ENCODE data around the gene CRYBG1. TPM values are rescaled to one million over a fixed set of nuclear protein-coding genes. Genes with fewer than 3 reads are reported as not detected.
"Not testable (repeated sequence)": the region's sequence is repeated elsewhere in the genome, so short reads cannot be mapped to it uniquely, and the experiment has no call there.

CRYBG1 gene
- total RNA-seq, 1 donor from 2014 or later, result 5.8 TPM

- Mint-ChIP-seq H3K4me3 (peak overlapping the region; percentile 88), H3K9me3 (no peaks in the 10 kb centered on the region), H3K27me3 (peaks cover 77% of the 10 kb centered on the region), H3K4me1 (ENCODE audit: unreplicated experiment) (peaks cover 17% of the 10 kb centered on the region), H3K36me3 (no peaks in the 10 kb centered on the region), H3K27ac (peak overlapping the region; percentile 34)
- no peak for DNase-seq (ENCODE audit: extremely low spot score, unreplicated experiment)
- no peak for TF ChIP-seq CTCF (conservative IDR thresholded peaks at IDR 0.05)
Observed at GRCh38 chr6:106512048-106512967, 151.8 kb downstream of the CRYBG1 start.

DNA sequence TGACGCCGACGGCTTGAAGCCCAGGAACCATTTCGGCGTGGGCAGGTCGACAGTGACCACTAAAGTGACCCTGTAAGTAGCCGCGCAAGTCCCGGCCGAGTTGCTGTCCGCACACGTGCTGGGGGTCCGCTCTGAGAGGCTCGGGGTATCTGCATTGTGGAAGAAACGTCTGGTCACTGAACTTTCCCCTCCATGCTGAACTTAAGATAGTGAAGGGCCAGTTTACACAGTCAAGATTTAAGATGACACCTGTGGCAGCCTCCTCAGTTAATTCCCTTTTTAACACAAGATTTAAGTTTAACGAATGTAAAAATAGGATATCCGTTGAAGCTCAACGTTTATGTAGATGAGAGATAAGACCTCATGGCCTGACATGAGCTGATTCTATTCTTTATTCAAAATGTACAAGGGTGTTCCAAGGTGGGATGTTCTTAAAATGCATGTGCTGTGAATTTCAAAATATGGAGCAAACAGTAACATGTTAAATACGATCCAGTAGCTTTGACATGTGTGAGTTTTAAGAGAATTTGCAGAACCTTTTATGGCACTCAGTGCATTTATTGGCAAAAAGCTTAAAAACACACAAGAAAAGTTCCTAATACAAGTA is 152.6 kb downstream of the CRYBG1 start:
- no peak for TF ChIP-seq CTCF (conservative IDR thresholded peaks at IDR 0.05)
- DNase-seq (ENCODE audit: extremely low spot score, unreplicated experiment), result no peak
- H3K36me3 Mint-ChIP-seq, result no peaks in the 10 kb centered on the region
- H3K9me3 Mint-ChIP-seq, result no peaks in the 10 kb centered on the region
- H3K27ac Mint-ChIP-seq, result peak overlapping the region; percentile 27
- H3K4me3 Mint-ChIP-seq, result peak overlapping the region; percentile 80
- peaks cover 70% of the 10 kb centered on the region for H3K27me3 Mint-ChIP-seq
- H3K4me1 Mint-ChIP-seq (ENCODE audit: unreplicated experiment), result peaks cover 17% of the 10 kb centered on the region

GRCh38 chr6:106513808-106514582 is 153.5 kb downstream of the CRYBG1 start:
- H3K27me3 Mint-ChIP-seq, result peaks cover 60% of the 10 kb centered on the region
- peak overlapping the region; percentile 78 for H3K27ac Mint-ChIP-seq
- TF ChIP-seq CTCF (conservative IDR thresholded peaks at IDR 0.05), result no peak
- peak overlapping the region; percentile 80 for H3K4me3 Mint-ChIP-seq
- H3K36me3 Mint-ChIP-seq, result no peaks in the 10 kb centered on the region
- peaks cover 17% of the 10 kb centered on the region for H3K4me1 Mint-ChIP-seq (ENCODE audit: unreplicated experiment)
- DNase-seq (ENCODE audit: extremely low spot score, unreplicated experiment), result no peak
- H3K9me3 Mint-ChIP-seq, result no peaks in the 10 kb centered on the region

DNA sequence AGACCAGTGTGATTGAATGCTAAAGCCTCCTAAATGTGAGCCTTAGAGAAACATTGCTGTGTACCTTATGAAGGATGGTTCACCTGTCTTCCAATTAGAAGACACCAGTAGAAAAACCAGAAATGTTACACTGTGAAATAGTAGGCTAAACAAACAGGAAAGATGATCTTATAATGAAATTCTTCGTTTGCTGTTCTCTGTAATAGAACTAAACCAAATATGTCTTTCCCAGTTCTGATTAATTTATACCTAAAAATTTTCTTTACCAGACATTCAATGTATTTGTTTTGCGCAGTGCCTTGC is 154.0 kb downstream of the CRYBG1 start:
- peaks cover 17% of the 10 kb centered on the region for H3K4me1 Mint-ChIP-seq (ENCODE audit: unreplicated experiment)
- peak overlapping the region; percentile 80 for H3K4me3 Mint-ChIP-seq
- H3K9me3 Mint-ChIP-seq, result no peaks in the 10 kb centered on the region
- peak overlapping the region; percentile 78 for H3K27ac Mint-ChIP-seq
- H3K36me3 Mint-ChIP-seq, result no peaks in the 10 kb centered on the region
- DNase-seq (ENCODE audit: extremely low spot score, unreplicated experiment), result no peak
- peaks cover 55% of the 10 kb centered on the region for H3K27me3 Mint-ChIP-seq
- no peak for TF ChIP-seq CTCF (conservative IDR thresholded peaks at IDR 0.05)

- H3K4me3 Mint-ChIP-seq; H3K27ac Mint-ChIP-seq; H3K36me3 Mint-ChIP-seq; DNase-seq (ENCODE audit: extremely low spot score, unreplicated experiment); H3K9me3 Mint-ChIP-seq; H3K4me1 Mint-ChIP-seq (ENCODE audit: unreplicated experiment): not testable (repeated sequence)
- peaks cover 48% of the 10 kb centered on the region for H3K27me3 Mint-ChIP-seq
Observed at GRCh38 chr6:106515582-106515981, 155.1 kb downstream of the CRYBG1 start.

Measured in type B pancreatic cell (in vitro differentiated cells).